ENCODE results near the gene C17orf78.
"Not testable (repeated sequence)": the region's sequence is repeated elsewhere in the genome, so short reads cannot be mapped to it uniquely, and the experiment has no call there.

C17orf78 gene

GRCh38 chr17:37388266-37388665, 12.5 kb downstream of the C17orf78 start:
- no peak for DNase-seq

- DNase-seq: no peak
These were observed 13.4 kb downstream of the C17orf78 start for GRCh38 chr17:37389160-37389559.

- DNase-seq: no peak
These were observed 15.4 kb downstream of the C17orf78 start for GRCh38 chr17:37391146-37391545.

GRCh38 chr17:37392024-37392590, 16.3 kb downstream of the C17orf78 start:
- no peak for DNase-seq

GRCh38 chr17:37393352-37393751, 17.6 kb downstream of the C17orf78 start:
- no peak for DNase-seq

GRCh38 chr17:37399265-37399803, 23.5 kb downstream of the C17orf78 start:
- no peak for DNase-seq

GRCh38 chr17:37400505-37400904, 24.7 kb downstream of the C17orf78 start:
- no peak for DNase-seq

GRCh38 chr17:37405522-37405921, 29.7 kb downstream of the C17orf78 start:
- not testable (repeated sequence) for DNase-seq

- no peak for DNase-seq
These were observed 30.3 kb downstream of the C17orf78 start for GRCh38 chr17:37405955-37406634.

- peak; percentile 77 for DNase-seq
These were observed 31.1 kb downstream of the C17orf78 start, which contains the start of the genes ACACA and TADA2A for GRCh38 chr17:37406635-37407461. Gene ACACA, minus strand, starts transcription at chr17:37406836. Its CDS starts 537 bp downstream, at chr17:37406299. Gene TADA2A, plus strand, starts transcription at chr17:37406886. Its CDS starts 4,480 bp downstream, at chr17:37411366.

- DNase-seq: not testable (repeated sequence)
These were observed 32.3 kb downstream of the C17orf78 start for GRCh38 chr17:37408145-37408479.

GRCh38 chr17:37410357-37410756, 34.6 kb downstream of the C17orf78 start:
- no peak for DNase-seq

GRCh38 chr17:37413875-37414519, 38.2 kb downstream of the C17orf78 start:
- no peak for DNase-seq

- DNase-seq: no peak
These were observed 42.1 kb downstream of the C17orf78 start for GRCh38 chr17:37417852-37418251.

- no peak for DNase-seq
These were observed 47.3 kb downstream of the C17orf78 start for GRCh38 chr17:37422971-37423625.

- no peak for DNase-seq
These were observed 49.5 kb downstream of the C17orf78 start for GRCh38 chr17:37425268-37425667.

GRCh38 chr17:37429039-37429438, 53.3 kb downstream of the C17orf78 start:
- no peak for DNase-seq

- no peak for DNase-seq
These were observed 53.7 kb downstream of the C17orf78 start for GRCh38 chr17:37429453-37429852.

GRCh38 chr17:37430051-37430627, 54.4 kb downstream of the C17orf78 start:
- no peak for DNase-seq

GRCh38 chr17:37432671-37433070, 56.9 kb downstream of the C17orf78 start:
- DNase-seq: no peak

- DNase-seq: no peak
These were observed 62.4 kb downstream of the C17orf78 start for GRCh38 chr17:37438141-37438540.

- no peak for DNase-seq
These were observed 64.6 kb downstream of the C17orf78 start for GRCh38 chr17:37440424-37440823.

All from stimulated activated naive CD4-positive, alpha-beta T cell treated with Interleukin-2 at 50 U/mL for 16 hours (primary cell).